A673 (cell line): ENCODE results near the gene ARHGAP26.

Experiments
- CTCF ChIP-seq: fragments of 300-800, 200-600 bp; sonication (generic); conservative IDR thresholded peaks from 2 replicates; pipeline ENCODE4 v1.5.1; 2017; ENCODE audit warnings: low read depth, mild to moderate bottlenecking, antibody characterized with exemption, low read length, moderate library complexity, mixed read lengths
- EZH2 ChIP-seq: fragments of 200-600 bp; sonication (generic); IDR thresholded peaks from 2 replicates; pipeline ENCODE4 v1.6.1; 2017; ENCODE audit warnings: borderline replicate concordance, low read depth, mild to moderate bottlenecking, mixed read lengths, antibody characterized with exemption, low read length; ENCODE audit not compliant: poor library complexity, severe bottlenecking

- no peak for TF ChIP-seq CTCF
- TF ChIP-seq EZH2, result no peak
Observed at GRCh38 chr5:143036146-143036927, 266.2 kb downstream of the ARHGAP26 start.
